ENCODE results near the gene KMT2C.

DNA sequence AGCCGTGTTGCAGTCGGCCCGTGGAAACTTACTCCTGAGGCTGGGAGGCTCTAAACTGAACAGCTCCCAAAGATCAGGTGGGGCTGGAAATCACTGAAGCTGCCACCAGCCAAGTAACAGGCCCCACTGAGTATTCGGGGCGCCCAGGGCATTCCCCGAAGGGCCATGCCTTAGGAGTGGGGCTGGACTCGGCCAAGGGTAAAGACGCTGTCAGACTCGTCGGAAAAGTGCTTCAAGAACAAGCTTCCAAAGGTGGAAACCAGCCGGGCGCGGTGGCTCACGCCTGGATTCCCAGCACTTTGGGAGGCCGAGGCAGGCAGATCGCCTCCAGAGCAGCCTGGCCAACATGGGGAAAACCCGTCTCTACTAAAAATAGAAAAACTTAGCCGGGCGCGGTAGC lies 307.6 kb downstream of the KMT2C start:
- TF ChIP-seq, protein P1, sequence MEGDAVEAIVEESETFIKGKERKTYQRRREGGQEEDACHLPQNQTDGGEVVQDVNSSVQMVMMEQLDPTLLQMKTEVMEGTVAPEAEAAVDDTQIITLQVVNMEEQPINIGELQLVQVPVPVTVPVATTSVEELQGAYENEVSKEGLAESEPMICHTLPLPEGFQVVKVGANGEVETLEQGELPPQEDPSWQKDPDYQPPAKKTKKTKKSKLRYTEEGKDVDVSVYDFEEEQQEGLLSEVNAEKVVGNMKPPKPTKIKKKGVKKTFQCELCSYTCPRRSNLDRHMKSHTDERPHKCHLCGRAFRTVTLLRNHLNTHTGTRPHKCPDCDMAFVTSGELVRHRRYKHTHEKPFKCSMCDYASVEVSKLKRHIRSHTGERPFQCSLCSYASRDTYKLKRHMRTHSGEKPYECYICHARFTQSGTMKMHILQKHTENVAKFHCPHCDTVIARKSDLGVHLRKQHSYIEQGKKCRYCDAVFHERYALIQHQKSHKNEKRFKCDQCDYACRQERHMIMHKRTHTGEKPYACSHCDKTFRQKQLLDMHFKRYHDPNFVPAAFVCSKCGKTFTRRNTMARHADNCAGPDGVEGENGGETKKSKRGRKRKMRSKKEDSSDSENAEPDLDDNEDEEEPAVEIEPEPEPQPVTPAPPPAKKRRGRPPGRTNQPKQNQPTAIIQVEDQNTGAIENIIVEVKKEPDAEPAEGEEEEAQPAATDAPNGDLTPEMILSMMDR (IDR thresholded peaks at IDR 0.05 in 4 of 5, conservative IDR thresholded peaks at IDR 0.05 in 1 of 5): no peak
- TF ChIP-seq POLR2A (IDR thresholded peaks at IDR 0.05): no peak

All from gastrocnemius medialis (tissue), 4 donors.